ENCODE results near the gene SSPN. TPM values are rescaled to one million over a fixed set of nuclear protein-coding genes. Genes with fewer than 3 reads are reported as not detected.
A peak's percentile ranks its signal among the peaks of the same experiment; 100 is the strongest.

SSPN gene
- total RNA-seq, 4 donors from 2014 or later: 31.5 to 76.7 (median 45.0) TPM

DNA sequence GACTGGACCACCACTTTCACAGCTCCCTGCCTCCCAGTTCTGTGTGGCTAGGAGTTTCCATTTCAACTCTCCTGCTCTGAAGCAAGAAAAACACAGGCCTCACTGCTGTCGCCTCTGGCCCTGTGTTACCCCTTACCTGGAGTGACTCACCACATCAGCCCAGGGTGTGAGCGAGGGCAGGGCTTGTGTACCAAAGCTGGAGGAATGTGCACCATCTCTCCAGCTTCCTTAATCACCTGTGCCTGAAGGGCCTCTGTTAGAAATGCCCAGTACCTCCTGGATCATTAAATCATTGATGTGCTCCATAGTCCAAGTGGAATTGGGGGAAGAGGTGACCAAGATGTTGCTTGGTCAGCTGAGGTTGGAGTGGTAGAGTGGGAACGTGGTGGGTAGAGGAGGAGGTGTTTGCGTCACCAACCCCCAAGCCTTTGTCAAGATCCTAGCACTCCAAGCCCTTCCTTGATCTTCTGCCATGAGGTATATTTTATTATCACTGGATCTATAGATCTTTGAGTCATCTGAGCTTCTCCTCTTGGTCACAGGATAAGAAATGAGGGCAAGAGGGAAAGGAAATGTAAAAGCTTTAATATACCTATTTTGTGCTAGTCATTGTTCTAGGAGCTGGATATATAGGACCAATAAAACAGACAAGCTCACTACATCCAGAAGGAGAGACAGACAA, 51.3 kb downstream of the SSPN start:
- no peak for TF ChIP-seq POLR2A (IDR thresholded peaks at IDR 0.05)
- TF ChIP-seq, protein P1, sequence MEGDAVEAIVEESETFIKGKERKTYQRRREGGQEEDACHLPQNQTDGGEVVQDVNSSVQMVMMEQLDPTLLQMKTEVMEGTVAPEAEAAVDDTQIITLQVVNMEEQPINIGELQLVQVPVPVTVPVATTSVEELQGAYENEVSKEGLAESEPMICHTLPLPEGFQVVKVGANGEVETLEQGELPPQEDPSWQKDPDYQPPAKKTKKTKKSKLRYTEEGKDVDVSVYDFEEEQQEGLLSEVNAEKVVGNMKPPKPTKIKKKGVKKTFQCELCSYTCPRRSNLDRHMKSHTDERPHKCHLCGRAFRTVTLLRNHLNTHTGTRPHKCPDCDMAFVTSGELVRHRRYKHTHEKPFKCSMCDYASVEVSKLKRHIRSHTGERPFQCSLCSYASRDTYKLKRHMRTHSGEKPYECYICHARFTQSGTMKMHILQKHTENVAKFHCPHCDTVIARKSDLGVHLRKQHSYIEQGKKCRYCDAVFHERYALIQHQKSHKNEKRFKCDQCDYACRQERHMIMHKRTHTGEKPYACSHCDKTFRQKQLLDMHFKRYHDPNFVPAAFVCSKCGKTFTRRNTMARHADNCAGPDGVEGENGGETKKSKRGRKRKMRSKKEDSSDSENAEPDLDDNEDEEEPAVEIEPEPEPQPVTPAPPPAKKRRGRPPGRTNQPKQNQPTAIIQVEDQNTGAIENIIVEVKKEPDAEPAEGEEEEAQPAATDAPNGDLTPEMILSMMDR (IDR thresholded peaks at IDR 0.05): no peak
- DNase-seq: no peak
- intact Hi-C loops (cut with DNase I; ENCODE audit: low total_unique reads): no loop called here

DNA sequence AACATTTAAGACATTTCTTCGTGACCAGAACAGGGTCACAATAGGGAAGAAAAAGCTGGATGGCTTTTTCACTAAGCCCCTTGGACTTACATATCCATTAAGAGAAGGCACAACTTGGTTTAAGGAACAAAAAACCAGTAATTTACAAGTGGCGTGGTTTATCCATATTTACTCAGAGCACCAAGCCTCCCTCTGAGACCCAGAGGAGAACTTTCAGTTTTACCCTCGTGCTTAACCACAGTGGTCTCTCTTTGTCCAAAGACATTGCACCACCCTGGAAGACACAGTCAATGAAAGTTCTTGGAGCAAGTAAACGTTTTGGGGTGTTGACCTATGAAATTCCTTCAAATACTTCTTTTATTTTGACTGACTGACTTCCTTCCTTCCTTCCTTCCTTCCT, 52.5 kb downstream of the SSPN start:
- no peak for TF ChIP-seq POLR2A (IDR thresholded peaks at IDR 0.05)
- TF ChIP-seq, protein P1 (IDR thresholded peaks at IDR 0.05): no peak
- Histone ChIP-seq H3K27me3 (no peaks in the 10 kb centered on the region), H3K4me3 (no peak overlapping the region), H3K27ac (no peak overlapping the region), H3K9me3 (no peaks in the 10 kb centered on the region), H3K36me3 (no peaks in the 10 kb centered on the region), H3K4me1 (no peaks in the 10 kb centered on the region)
- intact Hi-C loops (cut with DNase I; ENCODE audit: low total_unique reads): no loop called here
- no peak for DNase-seq

More for the DNA sequence above, 51.3 kb downstream of the SSPN start:
- Histone ChIP-seq H3K27me3 (no peaks in the 10 kb centered on the region), H3K36me3 (no peaks in the 10 kb centered on the region), H3K27ac (no peak overlapping the region), H3K9me3 (no peaks in the 10 kb centered on the region), H3K4me1 (no peaks in the 10 kb centered on the region), H3K4me3 (no peak overlapping the region)

DNA sequence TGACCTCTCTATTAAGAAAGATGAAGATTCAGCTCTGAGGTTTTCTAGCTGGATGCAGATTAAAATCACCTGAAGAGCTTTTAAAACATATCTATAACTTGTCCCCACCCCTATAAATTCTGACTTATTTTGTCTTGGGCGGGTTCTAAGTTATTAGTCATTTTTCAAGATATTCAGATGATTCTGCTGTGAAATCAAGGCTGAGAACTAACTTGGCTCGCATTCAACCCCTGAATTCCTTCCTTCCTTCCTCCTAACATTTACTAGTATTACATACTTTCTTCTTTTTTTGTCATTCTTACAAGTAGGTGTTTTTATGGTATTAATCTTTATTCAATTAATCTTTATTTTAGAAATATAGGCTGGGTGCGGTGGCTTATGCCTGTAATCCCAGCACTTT, 55.4 kb downstream of the SSPN start:
- DNase-seq: no peak
- Histone ChIP-seq H3K4me1 (no peaks in the 10 kb centered on the region), H3K4me3 (no peak overlapping the region), H3K27ac (no peak overlapping the region), H3K36me3 (no peaks in the 10 kb centered on the region), H3K9me3 (no peaks in the 10 kb centered on the region), H3K27me3 (no peaks in the 10 kb centered on the region)
- intact Hi-C loops (cut with DNase I; ENCODE audit: low total_unique reads): no loop called here
- no peak for TF ChIP-seq POLR2A (IDR thresholded peaks at IDR 0.05)
- TF ChIP-seq, protein P1 (IDR thresholded peaks at IDR 0.05): no peak

DNA sequence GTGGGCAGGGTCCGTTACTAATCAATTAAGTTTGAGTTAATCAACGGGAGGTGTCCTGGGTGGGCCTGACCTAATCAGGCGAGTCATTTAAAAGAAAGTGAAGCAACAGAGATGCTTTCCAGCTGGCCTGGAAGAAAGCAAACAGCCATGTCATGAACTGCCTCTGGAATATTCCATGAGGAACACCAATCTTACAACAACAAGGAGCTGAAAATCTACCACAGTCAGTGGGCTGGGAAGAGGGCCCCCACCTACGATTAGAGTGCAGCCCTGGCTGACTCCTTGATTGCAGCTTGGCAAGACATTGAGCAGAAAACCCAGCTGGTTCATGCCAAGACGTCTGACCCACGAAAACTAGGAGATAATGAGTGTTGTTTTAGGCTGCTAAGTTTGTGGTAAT, 56.2 kb downstream of the SSPN start:
- no peaks in the 10 kb centered on the region for H3K36me3 ChIP-seq
- no peaks in the 10 kb centered on the region for H3K9me3 ChIP-seq
- intact Hi-C loops (cut with DNase I; ENCODE audit: low total_unique reads): no loop called here
- H3K27ac ChIP-seq: no peak overlapping the region
- no peak for TF ChIP-seq POLR2A (IDR thresholded peaks at IDR 0.05)
- TF ChIP-seq, protein P1 (IDR thresholded peaks at IDR 0.05): no peak
- DNase-seq: peak in 1 of 2 donors; percentile 39
- no peaks in the 10 kb centered on the region for H3K27me3 ChIP-seq
- H3K4me3 ChIP-seq: no peak overlapping the region
- H3K4me1 ChIP-seq: no peaks in the 10 kb centered on the region

DNA sequence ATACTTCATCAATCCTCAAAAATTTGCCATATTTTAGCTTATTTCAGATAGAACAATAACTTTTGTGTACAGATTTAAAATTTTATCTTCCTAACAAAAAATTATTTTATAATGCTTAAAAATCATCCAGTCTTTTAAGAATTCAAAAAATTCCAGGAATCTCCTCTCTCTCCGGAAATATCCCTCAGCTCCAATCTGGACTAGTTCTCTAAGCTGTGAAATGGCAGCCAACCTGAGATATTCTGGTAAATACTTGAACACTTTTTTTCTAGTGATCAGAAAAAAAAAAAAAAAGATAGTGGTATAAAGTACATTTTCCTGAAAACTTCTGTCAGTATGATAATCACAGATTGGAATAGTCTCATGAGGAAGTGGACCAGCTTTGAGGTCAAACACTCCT, 57.6 kb downstream of the SSPN start:
- Histone ChIP-seq H3K27ac (no peak overlapping the region), H3K36me3 (no peaks in the 10 kb centered on the region), H3K4me3 (no peak overlapping the region), H3K9me3 (no peaks in the 10 kb centered on the region), H3K4me1 (no peaks in the 10 kb centered on the region), H3K27me3 (no peaks in the 10 kb centered on the region)
- no peak for TF ChIP-seq POLR2A (IDR thresholded peaks at IDR 0.05)
- TF ChIP-seq, protein P1 (IDR thresholded peaks at IDR 0.05): no peak
- no peak for DNase-seq
- intact Hi-C loops (cut with DNase I; ENCODE audit: low total_unique reads): no loop called here
